Gastrocnemius medialis (tissue), 4 donors: ENCODE data around the gene R3HDM1. TPM values are rescaled to one million over a fixed set of nuclear protein-coding genes. Genes with fewer than 3 reads are reported as not detected.

Experiments used
- ATAC-seq, 2 donors: fragments of 150-250 bp; one replicate each; pipeline ENCODE4 v1.9.1; 2016
- DNase-seq, 2 donors: peaks; one replicate each; pipeline ENCODE4 v3.0.0-alpha.2; 2019
- H3K27ac ChIP-seq, 4 donors: fragments of 200-600 bp; sonication (generic); 1 replicate in 1 of 4; 2 replicates in 3 of 4; pipeline ENCODE4 v1.5.1; 2016 to 2018; ENCODE audit warnings: mild to moderate bottlenecking in 2 of 4, moderate library complexity in 1 of 4
- H3K27me3 ChIP-seq, 3 donors: fragments of 200-600 bp; sonication (generic) in 2 of 3; 1 replicate in 1 of 3; 2 replicates in 2 of 3; pipeline versions ENCODE4 v1.5.1 to v1.6.0; 2016 to 2019; ENCODE audit warnings: mild to moderate bottlenecking in 1 of 3, moderate library complexity in 1 of 3
- H3K36me3 ChIP-seq, 2 donors: fragments of 200-600 bp; sonication (generic) in 1 of 2; one replicate each; pipeline ENCODE4 v1.5.1; 2017 to 2018
- H3K4me1 ChIP-seq, 2 donors: fragments of 200-600 bp; sonication (generic) in 1 of 2; one replicate each; pipeline ENCODE4 v1.5.1; 2016 to 2017; ENCODE audit warnings: mild to moderate bottlenecking in 2 of 2
- H3K4me3 ChIP-seq, 4 donors: fragments of 200-600 bp; sonication (generic) in 3 of 4; 1 replicate in 1 of 4; 2 replicates in 3 of 4; pipeline ENCODE4 v1.5.1; 2016 to 2019; ENCODE audit warnings: mild to moderate bottlenecking in 2 of 4
- H3K9me3 ChIP-seq, 3 donors: fragments of 200-600 bp; sonication (generic) in 2 of 3; 1 replicate in 1 of 3; 2 replicates in 2 of 3; pipeline ENCODE4 v1.5.1; 2016 to 2019
- POLR2A ChIP-seq, 2 donors: fragments of 450-650 bp; IDR thresholded peaks; one replicate each; pipeline ENCODE4 v1.6.1; 2017; ENCODE audit warnings: antibody characterized with exemption in 2 of 2, mild to moderate bottlenecking in 2 of 2, moderate library complexity in 2 of 2
- in situ Hi-C, 4 donors: fragments of 200-750 bp; cut with MboI; loops; one replicate each; pipeline versions ENCODE4 v1.15.0 to v1.8.0; 2017; ENCODE audit warnings: low sequenced_read_pairs in 4 of 4
- intact Hi-C: fragments of 100-400 bp; cut with DNase I; formaldehyde crosslinking; loops from one replicate; pipeline ENCODE4 v1.15.1; 2023; ENCODE audit warnings: low total_unique reads
- total RNA-seq, 4 donors: library from RNA; depleted of rRNA; stranded (reverse); fragments of >200 nt; gene quantifications; one replicate each; pipeline versions ENCODE4 v1.1.0 to v1.2.3, GENCODE V29; 2016
- TF ChIP-seq, protein P1 (sequence below), 5 experiments: fragments of 450-650 bp in 3 of 5; fragments of 200-600 bp in 2 of 5; sonication (generic) in 2 of 5; IDR thresholded peaks in 4 of 5; conservative IDR thresholded peaks in 1 of 5; 1 replicate in 4 of 5; 2 replicates in 1 of 5; pipeline ENCODE4 v1.5.1; 2016 to 2019; ENCODE audit warnings: antibody characterized with exemption in 5 of 5, mild to moderate bottlenecking in 3 of 5, moderate library complexity in 3 of 5

Gene R3HDM1
- total RNA-seq, 4 donors from 2014 or later: 13.5 to 35.7 (median 19.1) TPM

- Histone ChIP-seq H3K27ac (no peak overlapping the region), H3K27me3 (no peaks in the 10 kb centered on the region), H3K4me1 (no peaks in the 10 kb centered on the region), H3K9me3 (no peaks in the 10 kb centered on the region), H3K36me3 (peaks cover 0 to 31% of the 10 kb centered on the region in 2 donors), H3K4me3 (no peak overlapping the region)
- TF ChIP-seq POLR2A (IDR thresholded peaks at IDR 0.05): no peak
- TF ChIP-seq, protein P1, sequence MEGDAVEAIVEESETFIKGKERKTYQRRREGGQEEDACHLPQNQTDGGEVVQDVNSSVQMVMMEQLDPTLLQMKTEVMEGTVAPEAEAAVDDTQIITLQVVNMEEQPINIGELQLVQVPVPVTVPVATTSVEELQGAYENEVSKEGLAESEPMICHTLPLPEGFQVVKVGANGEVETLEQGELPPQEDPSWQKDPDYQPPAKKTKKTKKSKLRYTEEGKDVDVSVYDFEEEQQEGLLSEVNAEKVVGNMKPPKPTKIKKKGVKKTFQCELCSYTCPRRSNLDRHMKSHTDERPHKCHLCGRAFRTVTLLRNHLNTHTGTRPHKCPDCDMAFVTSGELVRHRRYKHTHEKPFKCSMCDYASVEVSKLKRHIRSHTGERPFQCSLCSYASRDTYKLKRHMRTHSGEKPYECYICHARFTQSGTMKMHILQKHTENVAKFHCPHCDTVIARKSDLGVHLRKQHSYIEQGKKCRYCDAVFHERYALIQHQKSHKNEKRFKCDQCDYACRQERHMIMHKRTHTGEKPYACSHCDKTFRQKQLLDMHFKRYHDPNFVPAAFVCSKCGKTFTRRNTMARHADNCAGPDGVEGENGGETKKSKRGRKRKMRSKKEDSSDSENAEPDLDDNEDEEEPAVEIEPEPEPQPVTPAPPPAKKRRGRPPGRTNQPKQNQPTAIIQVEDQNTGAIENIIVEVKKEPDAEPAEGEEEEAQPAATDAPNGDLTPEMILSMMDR (IDR thresholded peaks at IDR 0.05 in 4 of 5, conservative IDR thresholded peaks at IDR 0.05 in 1 of 5): no peak
- intact Hi-C loops (no loop called here), in situ Hi-C loops (no loop called here)
- ATAC-seq (no peak), DNase-seq (no peak)
Observed at GRCh38 chr2:135679125-135679524, 147.8 kb downstream of the R3HDM1 start.

DNA sequence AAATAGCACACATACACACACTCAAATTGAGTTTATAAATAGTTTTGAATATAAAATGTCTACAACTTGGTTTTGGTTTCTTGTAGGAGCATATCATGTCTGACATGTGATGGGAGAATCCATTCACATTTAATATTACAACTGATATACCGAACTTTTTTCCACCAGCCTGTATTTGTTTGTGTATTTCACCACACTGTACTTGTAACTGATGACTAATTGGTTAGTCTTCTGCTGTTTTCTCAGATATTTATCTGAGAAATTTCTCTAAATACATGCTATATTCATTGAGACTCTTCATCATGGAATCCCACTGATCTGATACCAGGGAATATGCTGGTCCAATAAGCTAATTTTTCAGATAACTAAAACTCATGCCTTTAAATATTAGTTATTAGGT, 154.1 kb downstream of the R3HDM1 start:
- Histone ChIP-seq H3K27me3 (no peaks in the 10 kb centered on the region), H3K4me3 (no peak overlapping the region), H3K9me3 (no peaks in the 10 kb centered on the region), H3K36me3 (peaks cover 0 to 7% of the 10 kb centered on the region in 2 donors), H3K27ac (no peak overlapping the region), H3K4me1 (no peaks in the 10 kb centered on the region)
- in situ Hi-C loops: no loop called here
- intact Hi-C loops: no loop called here
- ATAC-seq: no peak
- DNase-seq: no peak
- TF ChIP-seq, protein P1 (IDR thresholded peaks at IDR 0.05 in 4 of 5, conservative IDR thresholded peaks at IDR 0.05 in 1 of 5): no peak
- no peak for TF ChIP-seq POLR2A (IDR thresholded peaks at IDR 0.05)

- H3K9me3 ChIP-seq: no peaks in the 10 kb centered on the region
Observed at GRCh38 chr2:135688978-135689377, 157.7 kb downstream of the R3HDM1 start.

GRCh38 chr2:135689679-135690078, 158.4 kb downstream of the R3HDM1 start:
- Histone ChIP-seq H3K4me1 (no peaks in the 10 kb centered on the region), H3K4me3 (no peak overlapping the region), H3K9me3 (no peaks in the 10 kb centered on the region), H3K27me3 (no peaks in the 10 kb centered on the region), H3K36me3 (no peaks in the 10 kb centered on the region), H3K27ac (no peak overlapping the region)
- no peak for ATAC-seq
- TF ChIP-seq, protein P1 (IDR thresholded peaks at IDR 0.05 in 4 of 5, conservative IDR thresholded peaks at IDR 0.05 in 1 of 5): no peak
- no peak for TF ChIP-seq POLR2A (IDR thresholded peaks at IDR 0.05)
- DNase-seq: no peak
- intact Hi-C loops (no loop called here), in situ Hi-C loops (no loop called here)

More at GRCh38 chr2:135688978-135689377, 157.7 kb downstream of the R3HDM1 start:
- intact Hi-C loops (no loop called here), in situ Hi-C loops (no loop called here)
- Histone ChIP-seq H3K27ac (no peak overlapping the region), H3K4me3 (no peak overlapping the region), H3K27me3 (no peaks in the 10 kb centered on the region), H3K36me3 (no peaks in the 10 kb centered on the region), H3K4me1 (no peaks in the 10 kb centered on the region)
- no peak for TF ChIP-seq POLR2A (IDR thresholded peaks at IDR 0.05)
- TF ChIP-seq, protein P1 (IDR thresholded peaks at IDR 0.05 in 4 of 5, conservative IDR thresholded peaks at IDR 0.05 in 1 of 5): no peak
- DNase-seq: no peak
- no peak for ATAC-seq

DNA sequence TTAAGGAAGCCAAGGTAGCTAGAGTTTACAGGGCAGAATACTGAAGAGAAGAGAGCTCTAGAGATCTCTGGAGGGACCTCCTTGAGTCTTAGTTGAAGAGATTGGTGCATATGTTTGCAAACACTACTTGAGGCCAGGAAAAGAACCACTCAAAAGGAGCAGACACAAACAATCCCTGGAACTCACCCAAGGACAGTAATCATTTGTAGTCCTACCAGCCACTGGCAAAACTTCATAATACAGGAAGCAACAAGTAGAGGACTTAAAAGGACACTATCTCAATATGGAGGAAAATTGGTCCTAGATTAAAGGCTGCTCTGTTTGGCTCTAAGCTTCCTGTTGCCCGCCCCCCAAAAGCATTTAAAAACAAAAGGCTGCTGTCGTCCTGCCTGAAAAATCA, 163.4 kb downstream of the R3HDM1 start:
- Histone ChIP-seq H3K9me3 (no peaks in the 10 kb centered on the region), H3K36me3 (peaks cover 0 to 6% of the 10 kb centered on the region in 2 donors), H3K4me1 (no peaks in the 10 kb centered on the region), H3K27ac (no peak overlapping the region), H3K4me3 (no peak overlapping the region), H3K27me3 (no peaks in the 10 kb centered on the region)
- ATAC-seq: no peak
- in situ Hi-C loops (no loop called here), intact Hi-C loops (no loop called here)
- TF ChIP-seq, protein P1 (IDR thresholded peaks at IDR 0.05 in 4 of 5, conservative IDR thresholded peaks at IDR 0.05 in 1 of 5): no peak
- no peak for TF ChIP-seq POLR2A (IDR thresholded peaks at IDR 0.05)
- DNase-seq: no peak
